Activated naive CD4-positive, alpha-beta T cell treated with anti-CD3 and anti-CD28 coated beads, Interleukin-2, amount 10 ng/mL, durations not matched to agents 7 days and 5 days (primary cell): ENCODE measurements around the gene CLEC7A.

Experiments used
- CTCF ChIA-PET: fragments of 350-600 bp; sonication (Branson Sonifier 250); formaldehyde crosslinking; loops from one replicate; lab custom pipeline; 2021; ENCODE audit warnings: antibody characterized with exemption; lab: Charles Lee
- DNase-seq: peaks from one replicate; pipeline ENCODE4 v3.0.0-alpha.2; 2020
- H3K27ac Mint-ChIP-seq: one replicate; pipeline ENCODE4 v1.8.0; 2021; ENCODE audit warnings: mild to moderate bottlenecking, moderate library complexity, mixed read lengths
- H3K27me3 Mint-ChIP-seq: one replicate; pipeline ENCODE4 v1.8.0; 2021; ENCODE audit warnings: mild to moderate bottlenecking, mixed read lengths
- H3K36me3 Mint-ChIP-seq: one replicate; pipeline ENCODE4 v1.8.0; 2021; ENCODE audit warnings: mixed read lengths
- H3K4me1 Mint-ChIP-seq: one replicate; pipeline ENCODE4 v1.8.0; 2021; ENCODE audit warnings: mixed read lengths
- H3K4me3 Mint-ChIP-seq: one replicate; pipeline ENCODE4 v1.8.0; 2021; ENCODE audit warnings: mild to moderate bottlenecking, moderate library complexity, mixed read lengths
- H3K9me3 Mint-ChIP-seq: one replicate; pipeline ENCODE4 v1.8.0; 2021; ENCODE audit warnings: mixed read lengths

CLEC7A gene

DNA sequence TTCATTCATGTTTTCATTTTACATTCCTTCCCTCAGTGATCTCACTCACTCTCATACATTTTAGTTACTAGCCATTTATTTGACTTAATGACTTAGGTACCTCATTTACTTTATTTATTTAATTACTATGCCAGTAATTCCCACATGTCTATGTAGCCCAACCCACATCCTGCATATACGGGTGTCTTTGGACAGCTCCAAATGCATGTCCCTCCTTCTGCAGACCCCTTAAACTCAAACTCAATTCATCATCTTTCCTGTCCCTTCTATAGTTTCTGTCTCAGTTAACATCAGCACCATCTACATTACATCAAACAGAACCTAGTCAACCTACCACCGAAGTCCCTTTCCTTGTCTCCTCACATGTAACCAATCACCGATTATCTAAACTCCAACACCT lies 34.0 kb downstream of the CLEC7A start:
- Mint-ChIP-seq H3K36me3 (no peaks in the 10 kb centered on the region), H3K4me1 (no peaks in the 10 kb centered on the region), H3K27ac (no peak overlapping the region), H3K4me3 (no peak overlapping the region), H3K9me3 (no peaks in the 10 kb centered on the region), H3K27me3 (peaks cover 4% of the 10 kb centered on the region)
- CTCF ChIA-PET = no interaction called here
- no peak for DNase-seq

DNA sequence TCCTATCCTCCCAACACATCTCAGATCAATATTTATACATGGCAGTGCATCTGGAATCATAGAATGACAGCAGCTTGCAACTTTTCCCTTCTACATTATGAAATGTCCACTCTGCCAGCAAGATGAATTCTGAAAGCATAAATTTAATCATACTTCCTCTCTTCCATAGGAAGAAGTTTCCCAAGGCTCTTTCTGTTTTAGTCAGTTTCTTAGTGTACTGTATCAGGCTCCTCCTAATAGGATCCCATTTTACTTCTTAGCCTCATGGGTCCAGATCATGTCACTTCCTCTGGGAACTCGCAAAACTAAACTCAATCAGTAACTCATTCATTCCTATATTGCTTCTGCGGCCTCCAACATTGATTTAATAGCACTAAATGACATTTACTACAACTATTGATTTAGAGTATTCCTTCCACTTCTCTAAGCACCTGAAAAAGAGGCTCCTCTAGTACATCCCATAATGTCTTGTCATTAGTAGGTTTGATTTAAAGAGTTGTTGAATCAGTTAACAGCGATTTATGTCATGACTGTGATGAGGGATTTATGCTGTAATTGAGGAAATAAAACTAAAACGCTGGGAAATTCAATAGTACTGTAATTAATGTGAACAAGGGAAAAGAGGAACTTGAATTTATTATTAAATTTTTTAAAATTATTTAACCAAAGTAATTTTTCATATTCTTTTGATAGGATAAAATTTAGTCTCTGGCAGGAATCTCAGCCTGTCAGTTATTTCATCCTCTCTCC lies 35.2 kb downstream of the CLEC7A start:
- H3K27me3 Mint-ChIP-seq = peaks cover 4% of the 10 kb centered on the region
- CTCF ChIA-PET = no interaction called here

DNA sequence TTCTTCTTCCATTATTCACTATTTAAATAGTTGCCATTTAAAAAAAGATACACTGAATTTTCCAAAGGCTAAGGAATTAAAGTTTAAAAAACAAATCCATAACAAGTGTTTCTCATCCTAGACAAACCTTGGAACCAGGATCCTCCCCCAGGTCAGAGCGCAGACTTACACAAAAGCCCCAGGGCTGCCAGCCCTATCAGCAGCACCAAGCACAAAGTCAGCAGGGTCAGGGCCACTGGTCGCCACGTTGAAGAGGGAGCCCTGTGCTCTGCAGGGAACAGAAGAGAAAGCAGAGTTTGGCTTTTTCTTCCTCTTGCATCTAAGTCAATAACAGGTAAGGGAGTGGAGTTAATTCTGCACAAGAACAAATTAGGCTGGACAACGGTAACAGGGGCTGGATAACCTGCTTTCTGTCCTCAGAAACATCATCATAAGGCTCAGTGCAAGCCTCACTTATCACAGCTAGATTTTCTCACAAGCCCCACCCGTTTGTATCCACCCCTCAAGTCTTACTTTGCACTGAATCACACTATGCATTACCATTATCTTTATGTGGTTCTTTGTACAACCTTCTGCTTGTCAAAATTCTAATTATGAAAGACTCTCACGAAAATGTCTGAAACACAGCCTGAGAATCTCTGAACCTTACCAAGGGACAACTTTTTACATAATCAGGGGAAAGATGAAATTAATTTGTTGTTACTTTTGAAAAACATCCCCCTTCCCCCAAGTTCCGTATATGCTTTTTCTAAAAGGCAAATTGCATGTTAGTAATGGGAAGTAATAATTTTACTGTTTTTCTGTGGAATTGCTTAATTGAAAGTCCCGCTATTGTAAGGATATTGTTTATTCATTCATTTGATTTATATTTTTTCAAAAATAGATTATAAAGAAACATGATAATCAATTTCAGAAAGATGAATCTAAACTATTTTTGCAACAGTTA lies 40.8 kb downstream of the CLEC7A start:
- no peak for DNase-seq
- CTCF ChIA-PET = no interaction called here
- peaks cover 2% of the 10 kb centered on the region for H3K9me3 Mint-ChIP-seq
- H3K27me3 Mint-ChIP-seq = peaks cover 6% of the 10 kb centered on the region
- no peak overlapping the region for H3K27ac Mint-ChIP-seq
- no peaks in the 10 kb centered on the region for H3K36me3 Mint-ChIP-seq
- no peak overlapping the region for H3K4me3 Mint-ChIP-seq
- H3K4me1 Mint-ChIP-seq = no peaks in the 10 kb centered on the region

More for the DNA sequence above, 35.2 kb downstream of the CLEC7A start:
- no peak overlapping the region for H3K27ac Mint-ChIP-seq
- no peaks in the 10 kb centered on the region for H3K4me1 Mint-ChIP-seq
- no peaks in the 10 kb centered on the region for H3K36me3 Mint-ChIP-seq
- no peaks in the 10 kb centered on the region for H3K9me3 Mint-ChIP-seq
- H3K4me3 Mint-ChIP-seq = no peak overlapping the region
- DNase-seq = no peak

DNA sequence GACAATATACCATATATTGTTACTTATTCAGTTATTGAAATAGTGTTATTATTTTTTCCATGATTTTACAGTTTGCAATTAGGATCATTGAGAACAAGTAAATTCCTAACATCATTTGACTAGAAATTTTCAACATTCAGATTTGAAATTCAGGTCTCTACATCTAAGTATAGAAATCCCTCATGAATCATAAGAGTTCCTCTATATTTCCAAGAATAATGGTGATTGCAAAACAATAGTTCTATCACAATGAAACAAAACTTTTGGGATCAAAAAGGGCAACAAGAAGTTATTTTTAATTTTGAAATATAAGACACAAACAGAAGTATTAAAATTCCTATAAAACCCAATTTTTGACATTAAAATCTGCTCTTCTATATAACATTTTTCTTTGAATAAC lies 42.0 kb downstream of the CLEC7A start:
- no peak for DNase-seq
- Mint-ChIP-seq H3K9me3 (peaks cover 6% of the 10 kb centered on the region), H3K36me3 (no peaks in the 10 kb centered on the region), H3K27ac (no peak overlapping the region), H3K27me3 (peaks cover 6% of the 10 kb centered on the region), H3K4me1 (no peaks in the 10 kb centered on the region), H3K4me3 (no peak overlapping the region)
- CTCF ChIA-PET = no interaction called here

DNA sequence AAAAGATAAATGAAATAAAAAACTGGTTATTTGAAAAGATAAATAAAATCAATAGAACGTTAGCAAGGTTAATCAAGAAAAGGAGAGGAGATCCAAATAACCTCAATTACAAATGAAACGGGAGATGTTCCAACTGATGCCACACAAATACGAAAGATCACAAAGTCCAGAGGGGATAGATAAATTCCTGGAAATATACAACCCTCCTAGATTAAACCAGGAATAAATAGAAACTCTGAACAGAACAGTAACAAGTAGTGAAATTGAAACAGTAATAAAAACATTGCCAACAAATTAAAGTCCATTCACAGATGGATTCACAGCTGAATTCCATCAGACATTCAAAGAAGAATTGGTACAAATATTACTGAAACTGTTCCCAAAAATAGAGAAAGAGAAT lies 43.6 kb downstream of the CLEC7A start:
- H3K36me3 Mint-ChIP-seq = no peaks in the 10 kb centered on the region
- peaks cover 6% of the 10 kb centered on the region for H3K9me3 Mint-ChIP-seq
- peaks cover 6% of the 10 kb centered on the region for H3K27me3 Mint-ChIP-seq
- CTCF ChIA-PET = no interaction called here
- no peak for DNase-seq
- no peaks in the 10 kb centered on the region for H3K4me1 Mint-ChIP-seq
- H3K4me3 Mint-ChIP-seq = no peak overlapping the region
- no peak overlapping the region for H3K27ac Mint-ChIP-seq

DNA sequence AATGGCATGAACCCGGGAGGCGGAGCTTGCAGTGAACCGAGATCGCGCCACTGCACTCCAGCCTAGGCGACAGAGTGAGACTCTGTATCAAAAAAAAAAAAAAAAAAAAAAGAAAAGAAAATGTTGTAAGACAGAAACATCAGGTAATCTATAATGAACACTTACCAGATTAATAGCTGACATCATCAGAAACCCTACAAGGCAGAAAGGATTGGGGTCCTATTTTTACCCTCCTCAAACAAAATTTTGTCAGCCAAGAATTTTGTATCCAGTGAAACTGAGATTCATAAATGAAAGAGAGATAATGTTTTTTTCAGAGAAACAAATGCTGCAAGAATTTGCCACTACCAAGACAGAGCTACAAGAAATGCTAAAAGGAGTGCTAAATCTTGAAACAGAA lies 45.3 kb downstream of the CLEC7A start:
- Mint-ChIP-seq H3K27me3 (peaks cover 6% of the 10 kb centered on the region), H3K4me1 (no peaks in the 10 kb centered on the region), H3K4me3 (no peak overlapping the region), H3K27ac (no peak overlapping the region), H3K9me3 (peaks cover 6% of the 10 kb centered on the region), H3K36me3 (no peaks in the 10 kb centered on the region)
- DNase-seq = no peak
- CTCF ChIA-PET = no interaction called here

DNA sequence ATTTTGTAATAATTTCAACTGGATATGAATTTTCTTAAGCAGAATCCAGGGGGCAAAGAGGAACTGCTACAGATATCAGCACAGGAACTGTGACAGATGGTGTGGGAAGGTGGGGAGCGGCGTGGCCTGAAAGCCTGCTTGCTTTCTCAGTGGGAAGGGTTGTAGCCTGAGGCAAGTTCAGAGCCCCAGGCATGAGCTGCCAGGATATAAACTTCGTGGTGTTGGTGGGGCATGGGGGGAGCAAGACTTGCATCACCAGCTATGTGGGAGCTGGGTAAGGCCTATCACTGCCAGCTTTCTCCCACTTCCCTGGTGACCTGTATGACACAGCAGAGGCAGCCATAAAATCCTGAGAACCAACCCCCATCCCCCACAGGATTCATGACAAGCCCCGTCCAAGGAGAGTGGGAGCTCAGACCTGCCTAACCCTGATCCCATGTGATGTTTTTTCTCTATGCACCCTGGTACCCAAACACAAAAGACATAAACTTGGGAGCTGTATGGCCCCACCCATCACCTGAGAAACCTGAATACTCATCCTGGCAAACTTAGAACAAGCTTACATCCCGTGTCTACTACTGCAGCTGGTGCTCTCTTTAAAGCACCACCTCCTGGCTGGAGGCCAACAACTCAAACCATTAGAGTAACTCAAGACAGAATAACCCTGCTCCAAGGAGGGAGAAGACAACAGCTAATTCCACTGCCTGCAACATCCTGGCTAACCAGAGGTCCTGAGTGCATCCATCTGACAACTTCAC lies 47.7 kb downstream of the CLEC7A start:
- Mint-ChIP-seq H3K4me1 (no peaks in the 10 kb centered on the region), H3K27me3 (no peaks in the 10 kb centered on the region), H3K4me3 (no peak overlapping the region), H3K36me3 (no peaks in the 10 kb centered on the region), H3K27ac (no peak overlapping the region), H3K9me3 (peaks cover 6% of the 10 kb centered on the region)
- CTCF ChIA-PET = no interaction called here
- DNase-seq = no peak

DNA sequence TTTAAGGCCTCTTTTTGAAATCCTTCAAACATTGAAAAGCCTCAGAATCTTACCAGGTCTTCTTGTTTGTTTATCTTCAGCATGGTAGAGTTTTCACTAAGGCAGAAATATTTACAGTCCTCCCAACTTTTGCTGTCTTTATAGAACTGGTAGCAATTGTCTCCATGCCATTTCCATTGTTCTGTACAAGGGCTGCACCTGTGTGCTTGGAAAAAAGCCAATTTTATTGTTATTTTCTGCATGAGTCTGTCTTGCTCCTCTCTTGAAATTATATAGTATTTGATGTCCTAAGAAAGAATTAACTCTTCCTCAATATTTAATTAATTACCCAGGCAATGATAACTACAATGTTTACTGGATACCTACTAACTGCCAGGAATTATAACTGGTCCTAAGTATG lies 54.5 kb downstream of the CLEC7A start:
- Mint-ChIP-seq H3K36me3 (no peaks in the 10 kb centered on the region), H3K27me3 (peaks cover 3% of the 10 kb centered on the region), H3K27ac (no peak overlapping the region), H3K4me1 (no peaks in the 10 kb centered on the region), H3K9me3 (no peaks in the 10 kb centered on the region), H3K4me3 (no peak overlapping the region)
- DNase-seq = no peak
- CTCF ChIA-PET = no interaction called here

DNA sequence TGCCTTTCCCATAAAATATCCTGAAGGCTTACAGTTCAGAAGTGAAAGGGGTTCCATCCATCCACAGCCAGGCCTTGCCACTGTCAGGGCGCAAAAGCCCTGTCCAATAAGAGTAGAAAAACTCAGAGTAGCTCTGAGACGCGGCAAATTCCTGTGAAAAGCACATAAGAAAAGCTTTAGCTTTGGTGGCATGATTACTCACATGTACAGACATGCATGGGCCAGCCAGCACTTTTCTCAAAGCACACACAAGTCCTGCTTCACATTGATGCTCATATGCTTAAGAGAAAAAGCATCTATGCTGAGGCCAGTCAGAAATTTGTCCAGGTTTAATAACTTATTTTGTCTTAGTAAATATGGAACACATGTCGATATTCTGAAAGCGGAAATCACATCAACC lies 56.7 kb downstream of the CLEC7A start:
- H3K4me3 Mint-ChIP-seq = no peak overlapping the region
- H3K27me3 Mint-ChIP-seq = peaks cover 8% of the 10 kb centered on the region
- no peaks in the 10 kb centered on the region for H3K9me3 Mint-ChIP-seq
- no peak overlapping the region for H3K27ac Mint-ChIP-seq
- H3K36me3 Mint-ChIP-seq = no peaks in the 10 kb centered on the region
- no peak for DNase-seq
- CTCF ChIA-PET = no interaction called here
- H3K4me1 Mint-ChIP-seq = no peaks in the 10 kb centered on the region

DNA sequence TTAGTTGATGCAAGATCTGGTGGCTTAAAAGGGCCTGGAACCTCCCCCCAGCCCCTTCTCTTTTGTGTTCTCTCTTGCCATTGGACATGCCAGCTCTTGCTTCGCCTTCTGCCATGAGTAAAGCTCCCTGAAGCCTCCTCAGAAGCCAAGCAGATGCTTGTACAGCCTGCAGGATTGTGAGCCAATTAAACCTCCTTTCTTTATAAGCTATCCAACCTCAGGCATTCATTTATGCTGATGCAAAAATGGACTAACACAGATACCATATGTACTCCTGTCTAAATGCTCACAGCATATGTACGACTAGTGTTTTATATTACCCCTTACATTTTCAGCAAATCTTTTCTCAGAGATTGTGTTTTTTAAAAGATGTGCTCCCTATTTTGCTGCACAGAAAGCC lies 57.9 kb downstream of the CLEC7A start:
- Mint-ChIP-seq H3K27me3 (peaks cover 14% of the 10 kb centered on the region), H3K36me3 (no peaks in the 10 kb centered on the region), H3K4me3 (no peak overlapping the region), H3K27ac (no peak overlapping the region), H3K9me3 (no peaks in the 10 kb centered on the region), H3K4me1 (no peaks in the 10 kb centered on the region)
- DNase-seq = no peak
- CTCF ChIA-PET = no interaction called here

DNA sequence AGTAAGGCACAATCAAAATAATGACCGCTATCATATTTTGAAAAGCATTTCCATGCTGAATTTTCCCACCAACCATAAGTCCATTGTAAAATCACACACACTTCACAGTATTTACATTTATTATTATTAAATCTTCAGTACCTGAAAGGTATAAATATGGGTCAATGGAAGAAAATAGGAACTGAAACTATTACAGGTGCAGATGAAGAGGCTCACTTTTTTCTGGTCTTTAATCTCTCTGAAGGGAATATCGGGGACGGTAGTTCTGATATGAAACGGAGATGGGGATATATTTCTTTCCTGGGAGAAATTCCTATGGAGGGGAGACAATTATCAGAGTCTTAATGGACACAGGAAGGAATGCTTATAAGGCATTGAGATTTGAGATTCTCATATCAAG lies 59.6 kb downstream of the CLEC7A start:
- peaks cover 14% of the 10 kb centered on the region for H3K27me3 Mint-ChIP-seq
- no peaks in the 10 kb centered on the region for H3K9me3 Mint-ChIP-seq
- H3K36me3 Mint-ChIP-seq = no peaks in the 10 kb centered on the region
- H3K4me3 Mint-ChIP-seq = no peak overlapping the region
- peaks cover under 1% of the 10 kb centered on the region for H3K4me1 Mint-ChIP-seq
- no peak overlapping the region for H3K27ac Mint-ChIP-seq
- DNase-seq = no peak
- CTCF ChIA-PET = no interaction called here

DNA sequence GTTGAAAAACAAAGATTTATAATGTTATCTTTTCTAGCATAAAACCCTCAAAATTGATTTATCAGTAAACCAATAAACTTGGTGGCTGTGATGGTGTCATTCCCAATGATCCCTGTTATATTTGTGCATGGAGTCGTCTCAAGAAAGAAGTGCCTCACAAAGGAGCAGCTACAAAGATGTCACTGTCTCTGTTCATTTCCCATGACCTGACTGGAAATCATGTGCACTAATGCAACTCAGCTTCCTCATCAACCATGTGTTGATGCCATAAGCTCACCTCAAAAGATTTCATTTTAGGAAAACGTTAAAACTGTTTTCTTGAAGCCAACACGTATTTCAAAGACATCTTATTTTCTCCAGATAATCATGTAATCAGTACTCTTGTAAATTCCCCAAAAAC lies 60.0 kb downstream of the CLEC7A start:
- DNase-seq = no peak
- CTCF ChIA-PET = no interaction called here

DNA sequence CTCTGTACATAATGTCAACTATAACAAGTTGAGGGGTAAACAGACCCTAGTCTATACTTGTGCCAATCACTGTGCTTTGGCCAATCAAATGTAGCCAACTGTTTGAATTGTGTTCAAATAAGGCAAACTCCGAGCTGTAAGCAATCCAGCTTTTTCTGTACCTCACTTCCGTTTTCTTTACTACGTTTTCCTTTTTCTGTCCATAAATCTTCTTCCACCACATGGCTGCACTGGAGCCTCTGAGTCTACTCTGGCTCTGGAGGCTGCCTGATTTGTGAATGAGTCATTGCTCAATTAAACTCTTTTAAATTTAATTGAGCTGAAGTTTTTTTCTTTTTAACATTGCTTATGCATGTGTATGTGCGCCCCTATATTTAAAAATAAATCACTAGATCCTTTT lies 60.9 kb downstream of the CLEC7A start:
- DNase-seq = no peak
- H3K27ac Mint-ChIP-seq = no peak overlapping the region
- H3K27me3 Mint-ChIP-seq = peaks cover 11% of the 10 kb centered on the region
- H3K36me3 Mint-ChIP-seq = no peaks in the 10 kb centered on the region
- CTCF ChIA-PET = no interaction called here
- H3K4me3 Mint-ChIP-seq = no peak overlapping the region
- no peaks in the 10 kb centered on the region for H3K9me3 Mint-ChIP-seq
- H3K4me1 Mint-ChIP-seq = peaks cover 6% of the 10 kb centered on the region

More for the DNA sequence above, 60.0 kb downstream of the CLEC7A start:
- Mint-ChIP-seq H3K27ac (no peak overlapping the region), H3K36me3 (no peaks in the 10 kb centered on the region), H3K9me3 (no peaks in the 10 kb centered on the region), H3K27me3 (peaks cover 11% of the 10 kb centered on the region), H3K4me3 (no peak overlapping the region), H3K4me1 (peaks cover 5% of the 10 kb centered on the region)

DNA sequence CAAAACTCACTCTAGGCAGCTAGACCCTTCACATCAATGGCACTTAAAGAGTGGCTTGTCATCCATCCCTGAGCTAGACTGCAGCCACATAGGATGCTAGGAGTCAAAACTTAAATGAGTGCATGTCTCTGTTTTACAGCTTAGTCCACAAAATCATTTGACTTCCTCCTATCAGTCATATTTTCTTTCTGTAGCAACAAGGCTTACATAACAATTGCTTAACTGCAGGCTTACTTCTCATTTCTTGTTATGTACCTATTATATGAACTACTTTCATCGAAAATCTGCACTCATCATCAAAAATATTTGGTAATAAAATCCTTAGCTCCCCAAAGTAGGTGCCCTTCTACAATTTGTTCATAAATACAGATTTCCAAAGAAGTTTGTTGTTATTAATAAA lies 61.4 kb downstream of the CLEC7A start:
- DNase-seq = no peak
- H3K27me3 Mint-ChIP-seq = peaks cover 11% of the 10 kb centered on the region
- no peaks in the 10 kb centered on the region for H3K36me3 Mint-ChIP-seq
- CTCF ChIA-PET = no interaction called here
- peaks cover 6% of the 10 kb centered on the region for H3K4me1 Mint-ChIP-seq
- H3K27ac Mint-ChIP-seq = no peak overlapping the region
- no peak overlapping the region for H3K4me3 Mint-ChIP-seq
- no peaks in the 10 kb centered on the region for H3K9me3 Mint-ChIP-seq
